HEK293T (cell line): ENCODE measurements around the gene TCF3.

Source experiments
- CTCF ChIA-PET: fragments of 350-600 bp; formaldehyde crosslinking; extraction: SDS; loops from one replicate; lab custom pipeline; 2021; ENCODE audit warnings: antibody characterized with exemption, inconsistent platforms; lab: Yijun Ruan, JAX
- POLR2A ChIA-PET: fragments of 350-600 bp; formaldehyde crosslinking; extraction: SDS; loops from one replicate; lab custom pipeline; 2020; ENCODE audit warnings: antibody characterized with exemption, inconsistent platforms; lab: Yijun Ruan, JAX
- DNase-seq: peaks from one replicate; pipeline ENCODE4 v3.0.0; 2012; ENCODE audit warnings: mixed read lengths; ENCODE audit errors: extremely low spot score
- ARNT ChIP-seq: fragments of 450-650 bp; IDR thresholded peaks from 2 replicates; pipeline ENCODE4 v1.6.1; 2017; ENCODE audit warnings: mild to moderate bottlenecking
- BHLHE40 ChIP-seq: fragments of 450-650 bp; IDR thresholded peaks from 2 replicates; pipeline ENCODE4 v1.6.1; 2016; ENCODE audit warnings: mild to moderate bottlenecking, moderate library complexity, borderline replicate concordance
- CTBP1 ChIP-seq: fragments of 450-650 bp; IDR thresholded peaks from 2 replicates; pipeline ENCODE4 v1.6.1; 2016; ENCODE audit warnings: borderline replicate concordance
- ELF4 ChIP-seq: fragments of 450-650 bp; IDR thresholded peaks from 2 replicates; pipeline ENCODE4 v1.6.1; 2017; ENCODE audit warnings: antibody characterized with exemption
- FOXA1 ChIP-seq: fragments of 450-650 bp; IDR thresholded peaks from 2 replicates; pipeline ENCODE4 v1.6.1; 2016; ENCODE audit warnings: mild to moderate bottlenecking
- FOXK2 ChIP-seq: fragments of 450-650 bp; IDR thresholded peaks from 2 replicates; pipeline ENCODE4 v1.6.1; 2016; ENCODE audit warnings: mild to moderate bottlenecking
- FOXM1 ChIP-seq: fragments of 450-650 bp; IDR thresholded peaks from 2 replicates; pipeline ENCODE4 v1.6.1; 2017; ENCODE audit warnings: mild to moderate bottlenecking, borderline replicate concordance
- HDGF ChIP-seq: fragments of 450-650 bp; IDR thresholded peaks from 2 replicates; pipeline ENCODE4 v1.6.1; 2017; ENCODE audit warnings: antibody characterized with exemption, borderline replicate concordance
- L3MBTL2 ChIP-seq: fragments of 450-650 bp; conservative IDR thresholded peaks from 2 replicates; pipeline ENCODE4 v1.6.1; 2016; ENCODE audit warnings: mild to moderate bottlenecking
- LEF1 ChIP-seq: fragments of 450-650 bp; IDR thresholded peaks from 2 replicates; pipeline ENCODE4 v1.6.1; 2017; ENCODE audit warnings: mild to moderate bottlenecking, borderline replicate concordance
- NFRKB ChIP-seq: fragments of 450-650 bp; IDR thresholded peaks from 2 replicates; pipeline ENCODE4 v1.6.1; 2016; ENCODE audit warnings: mild to moderate bottlenecking, moderate library complexity
- PKNOX1 ChIP-seq: fragments of 450-650 bp; IDR thresholded peaks from 2 replicates; pipeline ENCODE4 v1.6.1; 2016
- SP1 ChIP-seq: fragments of 450-650 bp; IDR thresholded peaks from 2 replicates; pipeline ENCODE4 v1.6.1; 2017
- SUZ12 ChIP-seq: fragments of 450-650 bp; IDR thresholded peaks from 2 replicates; pipeline ENCODE4 v1.6.1; 2016; ENCODE audit warnings: mild to moderate bottlenecking
- TARDBP ChIP-seq: fragments of 450-650 bp; IDR thresholded peaks from 2 replicates; pipeline ENCODE4 v1.6.1; 2016
- ZNF384 ChIP-seq: fragments of 450-650 bp; IDR thresholded peaks from 2 replicates; pipeline ENCODE4 v1.6.1; 2016

Gene TCF3

GRCh38 chr19:1575323-1576241 is 76.8 kb downstream of the TCF3 start:
- TF ChIP-seq TARDBP (no peak), HDGF (no peak), SP1 (no peak)
- ChIA-PET CTCF (no interaction called here), POLR2A (interaction anchor here (0.9 to 5.0 kb wide), 2 partner anchors 12 to 15 kb away, joined by 3 to 19 read pairs; no protein-coding TSS in a partner anchor)
- DNase-seq = no peak

- TF ChIP-seq NFRKB = no peak
- no peak for TF ChIP-seq SP1
- no peak for TF ChIP-seq L3MBTL2
- TF ChIP-seq CTBP1 = no peak
- no peak for TF ChIP-seq FOXA1
- no peak for TF ChIP-seq BHLHE40
- TF ChIP-seq FOXM1 = no peak
- no peak for TF ChIP-seq HDGF
- TF ChIP-seq FOXK2 = no peak
- no peak for TF ChIP-seq ELF4
- no peak for TF ChIP-seq TARDBP
- TF ChIP-seq PKNOX1 = no peak
- TF ChIP-seq LEF1 = no peak
- no peak for TF ChIP-seq SUZ12
- TF ChIP-seq ZNF384 = no peak
- TF ChIP-seq ARNT = no peak
- no peak for DNase-seq
- ChIA-PET CTCF (no interaction called here), POLR2A (interaction anchor here (5.0 kb wide), 1 partner anchor 16 kb away, joined by 19 read pairs; no protein-coding TSS in a partner anchor)
Observed at GRCh38 chr19:1574354-1575136, 77.9 kb downstream of the TCF3 start.

GRCh38 chr19:1572795-1573194 is 79.6 kb downstream of the TCF3 start:
- TF ChIP-seq L3MBTL2 (no peak), ELF4 (no peak), FOXA1 (no peak), LEF1 (no peak), SP1 (no peak), FOXK2 (no peak), SUZ12 (no peak), NFRKB (no peak), HDGF (no peak), BHLHE40 (no peak), ARNT (no peak), ZNF384 (no peak), CTBP1 (no peak), FOXM1 (no peak), PKNOX1 (no peak), TARDBP (no peak)
- CTCF ChIA-PET = interaction anchor here (0.6 kb wide), 1 partner anchor 141 kb away, joined by 3 read pairs; no protein-coding TSS in a partner anchor
- POLR2A ChIA-PET = interaction anchor here (1.0 to 1.2 kb wide), 2 partner anchors 17 to 18 kb away, joined by 3 to 4 read pairs; no protein-coding TSS in a partner anchor
- no peak for DNase-seq

- POLR2A ChIA-PET = no interaction called here
- TF ChIP-seq CTBP1 (no peak), LEF1 (no peak), L3MBTL2 (no peak), BHLHE40 (no peak), FOXM1 (no peak), ARNT (no peak), SP1 (no peak), NFRKB (no peak), PKNOX1 (no peak), FOXK2 (no peak), TARDBP (no peak), ELF4 (no peak), ZNF384 (no peak)
- no peak for DNase-seq
- CTCF ChIA-PET = no interaction called here
Observed at GRCh38 chr19:1571358-1571757, 81.1 kb downstream of the TCF3 start.

- TF ChIP-seq BHLHE40 (no peak), FOXK2 (no peak), PKNOX1 (no peak), FOXA1 (no peak), SP1 (no peak)
- POLR2A ChIA-PET = interaction anchor here (1.0 kb wide), 1 partner anchor 17 kb away, joined by 3 read pairs; no protein-coding TSS in a partner anchor
- DNase-seq = no peak
- CTCF ChIA-PET = no interaction called here
Observed at GRCh38 chr19:1570836-1571235, 81.6 kb downstream of the TCF3 start.
